Measurements from ENCODE around the gene UBR1.
"Not testable (repeated sequence)": the region's sequence is repeated elsewhere in the genome, so short reads cannot be mapped to it uniquely, and the experiment has no call there.

Gene UBR1

GRCh38 chr15:43009206-43009605, 96.6 kb downstream of the UBR1 start:
- no peak for DNase-seq (ENCODE audit: extremely low spot score)
- ChIA-PET POLR2A (no interaction called here), CTCF (interaction anchor here (0.7 to 1.5 kb wide), 3 partner anchors 16 to 20 kb away, joined by 3 read pairs; no protein-coding TSS in a partner anchor)
- TF ChIP-seq CTCF (IDR thresholded peaks at IDR 0.05; ENCODE audit: control extremely low read depth, extremely low read depth, low read depth, missing control alignments), result no peak

GRCh38 chr15:43008150-43008549, 97.7 kb downstream of the UBR1 start:
- no peak for TF ChIP-seq CTCF (IDR thresholded peaks at IDR 0.05; ENCODE audit: control extremely low read depth, extremely low read depth, low read depth, missing control alignments)
- CTCF ChIA-PET, result interaction anchor here (0.7 to 1.5 kb wide), 2 partner anchors 10 to 19 kb away, joined by 3 read pairs; no protein-coding TSS in a partner anchor
- POLR2A ChIA-PET, result no interaction called here
- DNase-seq (ENCODE audit: extremely low spot score), result no peak

- no peak for TF ChIP-seq CTCF (IDR thresholded peaks at IDR 0.05; ENCODE audit: control extremely low read depth, extremely low read depth, low read depth, missing control alignments)
- ChIA-PET CTCF (interaction anchor here (0.7 to 1.5 kb wide), 2 partner anchors 11 to 15 kb away, joined by 3 read pairs; no protein-coding TSS in a partner anchor), POLR2A (no interaction called here)
- DNase-seq (ENCODE audit: extremely low spot score), result no peak
These were observed 98.3 kb downstream of the UBR1 start for GRCh38 chr15:43007551-43007950.

- CTCF ChIA-PET, result interaction anchor here (0.7 to 1.5 kb wide), 4 partner anchors 9 to 15 kb away, joined by 3 to 5 read pairs (median 3); no protein-coding TSS in a partner anchor
- no peak for DNase-seq (ENCODE audit: extremely low spot score)
- POLR2A ChIA-PET, result no interaction called here
- no peak for TF ChIP-seq CTCF (IDR thresholded peaks at IDR 0.05; ENCODE audit: control extremely low read depth, extremely low read depth, low read depth, missing control alignments)
These were observed 98.8 kb downstream of the UBR1 start for GRCh38 chr15:43006991-43007390.

- CTCF ChIA-PET; POLR2A ChIA-PET; DNase-seq (ENCODE audit: extremely low spot score): not testable (repeated sequence)
These were observed 100.8 kb downstream of the UBR1 start for GRCh38 chr15:43004886-43005595.

GRCh38 chr15:42999201-42999779, 106.5 kb downstream of the UBR1 start:
- TF ChIP-seq CTCF (IDR thresholded peaks at IDR 0.05; ENCODE audit: control extremely low read depth, extremely low read depth, low read depth, missing control alignments), result no peak
- CTCF ChIA-PET, result interaction anchor here (1.4 kb wide), 1 partner anchor 16 kb away, joined by 3 read pairs; no protein-coding TSS in a partner anchor
- POLR2A ChIA-PET, result interaction anchor here (0.7 kb wide), 1 partner anchor 54 kb away, joined by 3 read pairs; no protein-coding TSS in a partner anchor
- no peak for DNase-seq (ENCODE audit: extremely low spot score)

GRCh38 chr15:42996871-42997270, 109.0 kb downstream of the UBR1 start:
- POLR2A ChIA-PET, result no interaction called here
- CTCF ChIA-PET, result interaction anchor here (1.0 kb wide), 1 partner anchor 15 kb away, joined by 3 read pairs; no protein-coding TSS in a partner anchor
- no peak for TF ChIP-seq CTCF (IDR thresholded peaks at IDR 0.05; ENCODE audit: control extremely low read depth, extremely low read depth, low read depth, missing control alignments)
- DNase-seq (ENCODE audit: extremely low spot score), result no peak
